HepG2 (cell line): ENCODE measurements around the gene KDM2B. TPM values are rescaled to one million over a fixed set of nuclear protein-coding genes. Genes with fewer than 3 reads are reported as not detected.

Experiments
- EEA1 ChIP-seq: sonication (generic); formaldehyde crosslinking; IDR thresholded peaks from 2 replicates; pipeline ENCODE4 v1.5.1; 2020; ENCODE audit warnings: mild to moderate bottlenecking, missing genetic modification reagents, borderline replicate concordance
- GPN1 ChIP-seq: sonication (generic); formaldehyde crosslinking; IDR thresholded peaks from 2 replicates; pipeline ENCODE4 v1.5.1; 2020; ENCODE audit warnings: missing genetic modification reagents, borderline replicate concordance
- MIER3 ChIP-seq: IDR thresholded peaks from 2 replicates; pipeline ENCODE4 v1.6.1; 2016; ENCODE audit warnings: missing compliant biosample characterization, borderline replicate concordance
- NFIB ChIP-seq: sonication (generic); formaldehyde crosslinking; IDR thresholded peaks from 2 replicates; pipeline ENCODE4 v1.9.0; 2021; ENCODE audit warnings: missing genetic modification reagents, mild to moderate bottlenecking, borderline replicate concordance
- PRPF4 ChIP-seq: fragments of 200-400 bp; formaldehyde crosslinking; IDR thresholded peaks from 2 replicates; pipeline ENCODE4 v1.6.1; 2016; ENCODE audit warnings: low read length, low read depth; ENCODE audit not compliant: poor library complexity, severe bottlenecking
- SSRP1 ChIP-seq: IDR thresholded peaks from 2 replicates; pipeline ENCODE4 v1.6.1; 2016; ENCODE audit warnings: control low read depth
- ZNF430 ChIP-seq: sonication (generic); formaldehyde crosslinking; IDR thresholded peaks from 2 replicates; pipeline ENCODE4 v1.9.0; 2021; ENCODE audit warnings: mild to moderate bottlenecking, missing genetic modification reagents
- ZNF766 ChIP-seq: sonication (generic); formaldehyde crosslinking; IDR thresholded peaks from 2 replicates; pipeline ENCODE4 v1.5.0; 2020; ENCODE audit warnings: missing genetic modification reagents, borderline replicate concordance
- polyA plus RNA-seq, 8 experiments: library from polyadenylated mRNA; depleted of rRNA in 3 of 8; stranded (reverse) in 7 of 8; unstranded in 1 of 8; fragments of >200 nt; fragmentation: Illumina TruSeq in 4 of 8; extraction: Trizol in 4 of 8; gene quantifications; 2 replicates each; pipeline versions ENCODE4 v1.2.1 to v1.2.3, GENCODE V29; 2011 to 2016; ENCODE audit warnings: low read depth in 4 of 8, missing spikeins in 1 of 8, mixed read lengths in 1 of 8; ENCODE audit not compliant: insufficient read depth in 1 of 8
- total RNA-seq, 5 experiments: library from RNA; depleted of rRNA; stranded (reverse); fragments of >200 nt; fragmentation: Illumina TruSeq; extraction: Trizol; gene quantifications; 2 replicates each; pipeline ENCODE4 v1.2.3, GENCODE V29; 2016; ENCODE audit warnings: low read depth in 1 of 5
- TF ChIP-seq, protein P1 (sequence below): sonication (generic); formaldehyde crosslinking; IDR thresholded peaks from 2 replicates; pipeline ENCODE4 v1.4.0; 2020; ENCODE audit warnings: missing genetic modification reagents, mild to moderate bottlenecking, borderline replicate concordance
- TF ChIP-seq, protein P2 (sequence below): sonication (generic); formaldehyde crosslinking; IDR thresholded peaks from 2 replicates; pipeline ENCODE4 v1.4.0; 2020; ENCODE audit warnings: missing genetic modification reagents
- TF ChIP-seq, protein P3 (sequence below), 2 experiments: fragments of 450-650 bp in 1 of 2; sonication (generic) in 1 of 2; formaldehyde crosslinking; IDR thresholded peaks; 2 replicates each; pipeline versions ENCODE4 v1.5.0 to v1.8.0; 2020 to 2022; ENCODE audit warnings: mild to moderate bottlenecking in 1 of 2, missing genetic modification reagents in 1 of 2
- TF ChIP-seq, protein P4 (sequence below): sonication (generic); formaldehyde crosslinking; IDR thresholded peaks from 2 replicates; pipeline ENCODE4 v1.5.0; 2020; ENCODE audit warnings: missing genetic modification reagents
- TF ChIP-seq, protein P5 (sequence below): sonication (generic); formaldehyde crosslinking; IDR thresholded peaks from 2 replicates; pipeline ENCODE4 v1.8.1; 2023; ENCODE audit warnings: missing genetic modification reagents, inconsistent platforms, borderline replicate concordance

Gene KDM2B
- total and polyA plus RNA-seq, 2 of the 13 experiments (the other 11 are each of a cell fraction or from before 2014, with no cell fraction given): 17.5 to 26.1 TPM

DNA sequence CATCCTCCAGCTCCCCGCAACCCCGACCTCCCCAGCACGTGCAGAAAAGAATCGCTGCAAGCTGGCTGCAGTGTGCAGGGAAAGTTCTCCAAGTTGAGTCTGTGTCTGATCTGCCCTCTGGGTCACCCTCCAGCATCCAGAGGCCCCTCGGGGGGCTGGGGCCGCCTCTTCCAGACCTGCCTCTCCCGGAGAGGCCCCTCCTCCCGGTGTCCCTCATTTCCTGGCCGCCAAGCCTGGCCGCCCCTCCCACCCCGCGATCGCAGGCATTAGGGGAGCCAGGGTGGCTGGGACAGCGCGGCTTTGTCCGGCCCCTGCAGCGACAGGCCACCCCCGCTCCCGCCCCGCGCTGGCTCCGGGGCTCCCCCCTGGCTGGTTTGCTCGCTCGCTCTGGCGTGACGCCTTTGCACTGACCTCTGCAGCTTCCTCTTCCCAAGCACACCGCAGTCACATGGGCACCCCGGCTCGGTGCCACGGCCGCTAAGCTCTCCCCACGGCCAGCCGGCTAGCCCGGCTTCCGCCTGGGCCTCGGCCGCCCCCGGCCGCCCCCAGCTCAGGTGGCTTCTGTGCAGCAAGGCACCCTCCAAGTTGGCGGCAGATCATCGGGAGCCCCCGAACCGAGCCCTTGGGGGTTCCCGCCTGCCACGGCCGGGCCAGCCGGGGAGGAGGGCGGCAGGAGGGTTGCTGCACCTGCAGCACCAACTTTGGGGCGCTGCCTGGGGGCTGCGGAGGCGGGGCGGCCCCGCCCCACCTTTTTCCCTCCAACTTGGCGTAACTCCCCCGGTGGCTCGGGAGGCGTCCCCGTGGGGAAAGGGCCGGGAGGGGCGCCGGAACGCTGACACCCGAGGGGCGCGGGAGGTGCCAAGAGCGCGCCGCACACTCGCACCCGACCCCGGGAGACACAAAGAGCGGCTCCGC is 43.7 kb downstream of the KDM2B start (continued):
- 0 out of 2 replicates have a peak, but pooled peaks have one; percentile 41 for TF ChIP-seq EEA1 (CRISPR knock-in tag)
- peak; percentile 56; the same call in 1 of the 2 replicates for TF ChIP-seq NFIB
- peak; percentile 93 for TF ChIP-seq ZNF430
- TF ChIP-seq, protein P1, sequence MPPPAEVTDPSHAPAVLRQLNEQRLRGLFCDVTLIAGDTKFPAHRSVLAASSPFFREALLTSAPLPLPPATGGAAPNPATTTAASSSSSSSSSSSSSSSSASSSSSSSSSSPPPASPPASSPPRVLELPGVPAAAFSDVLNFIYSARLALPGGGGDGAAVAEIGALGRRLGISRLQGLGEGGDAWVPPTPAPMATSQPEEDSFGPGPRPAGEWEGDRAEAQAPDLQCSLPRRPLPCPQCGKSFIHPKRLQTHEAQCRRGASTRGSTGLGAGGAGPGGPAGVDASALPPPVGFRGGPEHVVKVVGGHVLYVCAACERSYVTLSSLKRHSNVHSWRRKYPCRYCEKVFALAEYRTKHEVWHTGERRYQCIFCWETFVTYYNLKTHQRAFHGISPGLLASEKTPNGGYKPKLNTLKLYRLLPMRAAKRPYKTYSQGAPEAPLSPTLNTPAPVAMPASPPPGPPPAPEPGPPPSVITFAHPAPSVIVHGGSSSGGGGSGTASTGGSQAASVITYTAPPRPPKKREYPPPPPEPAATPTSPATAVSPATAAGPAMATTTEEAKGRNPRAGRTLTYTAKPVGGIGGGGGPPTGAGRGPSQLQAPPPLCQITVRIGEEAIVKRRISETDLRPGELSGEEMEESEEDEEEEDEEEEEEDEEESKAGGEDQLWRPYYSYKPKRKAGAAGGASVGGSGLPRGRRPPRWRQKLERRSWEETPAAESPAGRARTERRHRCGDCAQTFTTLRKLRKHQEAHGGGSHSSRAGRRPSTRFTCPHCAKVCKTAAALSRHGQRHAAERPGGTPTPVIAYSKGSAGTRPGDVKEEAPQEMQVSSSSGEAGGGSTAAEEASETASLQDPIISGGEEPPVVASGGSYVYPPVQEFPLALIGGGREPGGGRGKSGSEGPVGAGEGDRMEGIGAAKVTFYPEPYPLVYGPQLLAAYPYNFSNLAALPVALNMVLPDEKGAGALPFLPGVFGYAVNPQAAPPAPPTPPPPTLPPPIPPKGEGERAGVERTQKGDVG (CRISPR knock-in tag): peak; percentile 67; the same call in 1 of the 2 replicates
- TF ChIP-seq, protein P2, sequence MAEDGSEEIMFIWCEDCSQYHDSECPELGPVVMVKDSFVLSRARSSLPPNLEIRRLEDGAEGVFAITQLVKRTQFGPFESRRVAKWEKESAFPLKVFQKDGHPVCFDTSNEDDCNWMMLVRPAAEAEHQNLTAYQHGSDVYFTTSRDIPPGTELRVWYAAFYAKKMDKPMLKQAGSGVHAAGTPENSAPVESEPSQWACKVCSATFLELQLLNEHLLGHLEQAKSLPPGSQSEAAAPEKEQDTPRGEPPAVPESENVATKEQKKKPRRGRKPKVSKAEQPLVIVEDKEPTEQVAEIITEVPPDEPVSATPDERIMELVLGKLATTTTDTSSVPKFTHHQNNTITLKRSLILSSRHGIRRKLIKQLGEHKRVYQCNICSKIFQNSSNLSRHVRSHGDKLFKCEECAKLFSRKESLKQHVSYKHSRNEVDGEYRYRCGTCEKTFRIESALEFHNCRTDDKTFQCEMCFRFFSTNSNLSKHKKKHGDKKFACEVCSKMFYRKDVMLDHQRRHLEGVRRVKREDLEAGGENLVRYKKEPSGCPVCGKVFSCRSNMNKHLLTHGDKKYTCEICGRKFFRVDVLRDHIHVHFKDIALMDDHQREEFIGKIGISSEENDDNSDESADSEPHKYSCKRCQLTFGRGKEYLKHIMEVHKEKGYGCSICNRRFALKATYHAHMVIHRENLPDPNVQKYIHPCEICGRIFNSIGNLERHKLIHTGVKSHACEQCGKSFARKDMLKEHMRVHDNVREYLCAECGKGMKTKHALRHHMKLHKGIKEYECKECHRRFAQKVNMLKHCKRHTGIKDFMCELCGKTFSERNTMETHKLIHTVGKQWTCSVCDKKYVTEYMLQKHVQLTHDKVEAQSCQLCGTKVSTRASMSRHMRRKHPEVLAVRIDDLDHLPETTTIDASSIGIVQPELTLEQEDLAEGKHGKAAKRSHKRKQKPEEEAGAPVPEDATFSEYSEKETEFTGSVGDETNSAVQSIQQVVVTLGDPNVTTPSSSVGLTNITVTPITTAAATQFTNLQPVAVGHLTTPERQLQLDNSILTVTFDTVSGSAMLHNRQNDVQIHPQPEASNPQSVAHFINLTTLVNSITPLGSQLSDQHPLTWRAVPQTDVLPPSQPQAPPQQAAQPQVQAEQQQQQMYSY (CRISPR knock-in tag): peak; percentile 51; the same call in 1 of the 2 replicates
- peak; percentile 50; the same call in 1 of the 2 replicates for TF ChIP-seq MIER3 (CRISPR knock-in tag)
- TF ChIP-seq, protein P3, sequence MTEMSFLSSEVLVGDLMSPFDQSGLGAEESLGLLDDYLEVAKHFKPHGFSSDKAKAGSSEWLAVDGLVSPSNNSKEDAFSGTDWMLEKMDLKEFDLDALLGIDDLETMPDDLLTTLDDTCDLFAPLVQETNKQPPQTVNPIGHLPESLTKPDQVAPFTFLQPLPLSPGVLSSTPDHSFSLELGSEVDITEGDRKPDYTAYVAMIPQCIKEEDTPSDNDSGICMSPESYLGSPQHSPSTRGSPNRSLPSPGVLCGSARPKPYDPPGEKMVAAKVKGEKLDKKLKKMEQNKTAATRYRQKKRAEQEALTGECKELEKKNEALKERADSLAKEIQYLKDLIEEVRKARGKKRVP (CRISPR knock-in tag; IDR thresholded peaks at IDR 0.05): 0 out of 4 replicates have a peak, but pooled peaks of 1 of the 2 experiments have one; percentile 32
- TF ChIP-seq SSRP1 (CRISPR knock-in tag): no peak
- TF ChIP-seq, protein P4, sequence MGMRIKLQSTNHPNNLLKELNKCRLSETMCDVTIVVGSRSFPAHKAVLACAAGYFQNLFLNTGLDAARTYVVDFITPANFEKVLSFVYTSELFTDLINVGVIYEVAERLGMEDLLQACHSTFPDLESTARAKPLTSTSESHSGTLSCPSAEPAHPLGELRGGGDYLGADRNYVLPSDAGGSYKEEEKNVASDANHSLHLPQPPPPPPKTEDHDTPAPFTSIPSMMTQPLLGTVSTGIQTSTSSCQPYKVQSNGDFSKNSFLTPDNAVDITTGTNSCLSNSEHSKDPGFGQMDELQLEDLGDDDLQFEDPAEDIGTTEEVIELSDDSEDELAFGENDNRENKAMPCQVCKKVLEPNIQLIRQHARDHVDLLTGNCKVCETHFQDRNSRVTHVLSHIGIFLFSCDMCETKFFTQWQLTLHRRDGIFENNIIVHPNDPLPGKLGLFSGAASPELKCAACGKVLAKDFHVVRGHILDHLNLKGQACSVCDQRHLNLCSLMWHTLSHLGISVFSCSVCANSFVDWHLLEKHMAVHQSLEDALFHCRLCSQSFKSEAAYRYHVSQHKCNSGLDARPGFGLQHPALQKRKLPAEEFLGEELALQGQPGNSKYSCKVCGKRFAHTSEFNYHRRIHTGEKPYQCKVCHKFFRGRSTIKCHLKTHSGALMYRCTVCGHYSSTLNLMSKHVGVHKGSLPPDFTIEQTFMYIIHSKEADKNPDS (CRISPR knock-in tag): 0 out of 2 replicates have a peak, but pooled peaks have one; percentile 20
- TF ChIP-seq, protein P5, sequence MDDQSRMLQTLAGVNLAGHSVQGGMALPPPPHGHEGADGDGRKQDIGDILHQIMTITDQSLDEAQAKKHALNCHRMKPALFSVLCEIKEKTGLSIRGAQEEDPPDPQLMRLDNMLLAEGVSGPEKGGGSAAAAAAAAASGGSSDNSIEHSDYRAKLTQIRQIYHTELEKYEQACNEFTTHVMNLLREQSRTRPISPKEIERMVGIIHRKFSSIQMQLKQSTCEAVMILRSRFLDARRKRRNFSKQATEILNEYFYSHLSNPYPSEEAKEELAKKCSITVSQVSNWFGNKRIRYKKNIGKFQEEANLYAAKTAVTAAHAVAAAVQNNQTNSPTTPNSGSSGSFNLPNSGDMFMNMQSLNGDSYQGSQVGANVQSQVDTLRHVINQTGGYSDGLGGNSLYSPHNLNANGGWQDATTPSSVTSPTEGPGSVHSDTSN (CRISPR knock-in tag): peak; percentile 28; the same call in 1 of the 2 replicates
- peak; percentile 85; the same call in 1 of the 2 replicates for TF ChIP-seq ZNF766 (CRISPR knock-in tag)
- TF ChIP-seq PRPF4: no peak
- 0 out of 2 replicates have a peak, but pooled peaks have one; percentile 21 for TF ChIP-seq GPN1 (CRISPR knock-in tag)
